Measurements from ENCODE around the gene ATP8A1.

DNA sequence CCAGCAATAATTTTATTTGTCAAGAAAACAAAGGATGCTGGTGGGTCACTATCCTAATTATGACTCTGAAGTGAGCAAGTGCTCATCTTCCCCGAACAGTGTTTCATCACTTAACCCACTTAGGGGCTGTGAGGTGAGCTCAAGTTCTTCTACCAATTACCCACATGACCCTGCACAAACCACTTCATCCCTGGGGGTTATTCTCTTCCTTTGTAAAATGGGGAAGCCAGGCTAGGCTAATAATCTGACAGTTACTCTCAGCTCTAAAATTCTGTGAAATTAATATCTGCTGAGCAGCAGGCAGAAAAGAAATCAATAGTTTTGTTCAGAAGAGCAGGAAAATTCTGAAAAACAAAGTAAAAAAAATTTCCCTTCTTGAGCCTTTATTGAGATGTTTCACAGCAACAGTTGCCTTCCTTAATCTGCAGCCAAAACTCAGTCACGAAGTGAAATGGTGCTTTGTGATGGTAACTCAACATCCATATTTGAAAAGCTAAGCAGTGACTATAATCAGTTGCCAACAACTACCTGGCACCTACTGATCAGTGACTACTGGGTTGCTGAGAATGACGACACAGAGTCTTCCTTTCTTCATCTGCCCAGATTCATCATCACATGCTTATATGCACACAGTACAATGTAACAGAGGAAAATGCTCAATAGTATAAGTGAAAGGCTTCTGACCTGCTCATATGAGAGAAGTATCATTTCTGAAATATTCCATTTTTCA lies 24.1 kb downstream of the ATP8A1 start:
- TF ChIP-seq, protein P1, sequence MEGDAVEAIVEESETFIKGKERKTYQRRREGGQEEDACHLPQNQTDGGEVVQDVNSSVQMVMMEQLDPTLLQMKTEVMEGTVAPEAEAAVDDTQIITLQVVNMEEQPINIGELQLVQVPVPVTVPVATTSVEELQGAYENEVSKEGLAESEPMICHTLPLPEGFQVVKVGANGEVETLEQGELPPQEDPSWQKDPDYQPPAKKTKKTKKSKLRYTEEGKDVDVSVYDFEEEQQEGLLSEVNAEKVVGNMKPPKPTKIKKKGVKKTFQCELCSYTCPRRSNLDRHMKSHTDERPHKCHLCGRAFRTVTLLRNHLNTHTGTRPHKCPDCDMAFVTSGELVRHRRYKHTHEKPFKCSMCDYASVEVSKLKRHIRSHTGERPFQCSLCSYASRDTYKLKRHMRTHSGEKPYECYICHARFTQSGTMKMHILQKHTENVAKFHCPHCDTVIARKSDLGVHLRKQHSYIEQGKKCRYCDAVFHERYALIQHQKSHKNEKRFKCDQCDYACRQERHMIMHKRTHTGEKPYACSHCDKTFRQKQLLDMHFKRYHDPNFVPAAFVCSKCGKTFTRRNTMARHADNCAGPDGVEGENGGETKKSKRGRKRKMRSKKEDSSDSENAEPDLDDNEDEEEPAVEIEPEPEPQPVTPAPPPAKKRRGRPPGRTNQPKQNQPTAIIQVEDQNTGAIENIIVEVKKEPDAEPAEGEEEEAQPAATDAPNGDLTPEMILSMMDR (IDR thresholded peaks at IDR 0.05; ENCODE audit: low read depth, low read length), result no peak
- no peak for TF ChIP-seq EZH2phosphoT487 (IDR thresholded peaks at IDR 0.05; ENCODE audit: low read depth)

All from OCI-LY3 (cell line).